ENCODE measurements around the gene NAB2.
"Not testable (repeated sequence)": the region's sequence is repeated elsewhere in the genome, so short reads cannot be mapped to it uniquely, and the experiment has no call there.

Gene NAB2

GRCh38 chr12:57088354-57089270 is at the start of gene NAB2:
Gene NAB2, plus strand, starts transcription at chr12:57089114. Its CDS starts 158 bp downstream, at chr12:57089272.
- DNase-seq, result peak; percentile 79 to 87

- DNase-seq, result no peak
These were observed 48.7 kb upstream of the NAB2 start for GRCh38 chr12:57040211-57040610.

DNA sequence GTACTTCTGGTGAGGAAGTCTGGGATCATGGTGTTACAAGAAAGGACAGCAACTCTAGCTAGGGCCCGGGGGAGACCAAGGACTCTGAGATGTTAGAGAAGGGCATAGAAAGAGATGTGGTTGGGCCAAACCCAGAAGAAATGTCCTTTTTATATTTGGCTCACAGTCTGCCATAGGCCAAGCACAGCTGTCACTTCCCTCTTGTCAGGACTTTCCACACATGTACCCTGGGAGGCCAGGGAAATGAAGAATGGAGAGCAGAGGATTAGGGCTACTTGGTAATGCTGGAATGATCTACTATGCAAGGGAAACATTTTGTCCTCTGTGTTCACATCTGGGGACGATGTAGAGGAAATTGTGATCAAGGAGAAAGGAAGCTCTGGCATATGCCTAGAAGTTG is 48.2 kb upstream of the NAB2 start:
- DNase-seq, result no peak

DNA sequence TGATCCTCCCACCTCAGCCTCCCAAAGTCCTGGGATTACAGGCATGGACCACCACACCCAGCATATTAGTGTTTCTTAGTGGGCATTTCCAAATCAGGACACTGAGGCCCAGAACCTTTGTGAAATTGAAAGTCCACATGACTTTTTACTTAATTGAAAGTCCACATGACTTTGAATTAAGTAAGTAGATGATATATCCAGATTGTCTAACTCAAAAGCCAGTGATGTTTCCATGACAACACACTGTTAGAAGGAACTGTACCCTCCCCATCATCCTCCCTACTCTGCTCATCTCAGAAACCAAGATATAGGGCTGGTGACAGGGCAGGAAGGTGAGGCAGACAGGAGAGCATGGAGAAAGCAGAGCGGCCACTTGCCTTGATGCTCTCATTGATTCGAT is 46.2 kb upstream of the NAB2 start:
- no peak for DNase-seq

DNA sequence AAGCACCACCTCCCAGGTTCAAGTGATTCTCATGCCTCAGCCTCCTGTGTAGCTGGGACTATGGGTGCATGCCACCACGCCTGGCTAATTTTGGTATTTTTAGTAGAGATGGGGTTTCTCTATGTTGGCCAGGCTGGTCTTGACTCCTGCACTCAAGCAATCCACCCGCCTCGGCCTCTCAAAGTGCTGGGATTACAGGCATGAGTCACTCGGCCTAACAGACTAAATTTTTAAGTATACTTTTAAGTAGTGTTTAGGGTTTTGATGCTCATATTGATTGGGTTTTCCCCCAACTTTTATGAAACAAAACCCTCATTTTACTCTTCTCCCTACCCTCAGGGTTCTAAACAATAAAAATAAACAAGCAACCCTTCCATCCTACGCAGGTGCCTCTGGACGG is 44.4 kb upstream of the NAB2 start:
- DNase-seq, result no peak

DNA sequence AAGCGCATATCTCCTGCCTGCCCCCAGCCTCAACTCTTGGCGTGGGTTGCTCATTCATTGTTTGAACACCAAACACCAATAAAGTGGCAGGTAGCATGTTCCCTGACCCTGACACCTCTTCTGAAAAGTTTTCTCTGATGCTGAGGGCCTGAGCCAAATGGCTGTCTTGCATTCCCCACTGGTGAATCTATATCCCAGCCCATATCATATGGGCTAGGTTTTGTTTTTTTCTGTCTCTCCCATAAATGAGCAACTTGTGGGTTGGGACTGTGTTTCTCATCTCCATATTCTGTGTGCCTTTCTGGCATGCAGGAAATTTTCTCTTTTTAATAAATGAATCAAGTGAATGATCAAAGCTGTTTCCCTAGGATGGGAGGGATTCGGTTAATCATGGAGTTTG is 44.0 kb upstream of the NAB2 start:
- no peak for DNase-seq

DNA sequence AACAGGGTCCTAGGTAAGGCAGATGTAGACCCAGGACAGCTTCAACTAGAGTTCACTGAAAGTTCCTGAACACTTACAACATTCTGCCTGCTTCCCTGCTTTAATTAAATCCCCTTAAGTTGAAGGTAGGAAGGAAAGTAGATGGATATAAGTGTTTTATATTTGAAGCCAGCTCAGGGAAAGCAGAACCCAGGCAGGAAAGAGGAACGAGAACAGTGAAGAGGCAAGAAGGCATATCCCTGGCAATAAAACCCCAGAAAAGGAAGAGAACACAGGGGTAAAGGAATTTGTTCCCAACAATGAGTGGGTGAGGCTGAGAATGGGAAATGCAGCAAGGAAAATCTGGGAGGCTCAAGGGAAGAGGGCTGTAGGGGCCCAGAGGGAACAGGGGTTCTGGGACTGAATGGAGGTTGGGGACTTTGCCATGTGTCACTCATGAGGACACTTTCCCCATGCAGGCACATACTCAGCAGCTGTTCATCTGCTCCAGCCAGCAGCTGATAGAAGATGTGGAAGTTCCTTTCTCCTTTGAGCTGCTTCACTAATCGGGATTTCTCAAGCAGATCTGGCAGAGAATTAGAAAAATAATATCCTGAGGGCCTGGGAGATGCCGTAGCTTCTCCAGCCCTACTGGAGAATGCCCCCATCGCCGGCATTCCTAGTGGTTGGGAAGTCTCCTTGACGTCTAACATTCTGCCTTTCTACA is 42.7 kb upstream of the NAB2 start:
- DNase-seq, result no peak

DNA sequence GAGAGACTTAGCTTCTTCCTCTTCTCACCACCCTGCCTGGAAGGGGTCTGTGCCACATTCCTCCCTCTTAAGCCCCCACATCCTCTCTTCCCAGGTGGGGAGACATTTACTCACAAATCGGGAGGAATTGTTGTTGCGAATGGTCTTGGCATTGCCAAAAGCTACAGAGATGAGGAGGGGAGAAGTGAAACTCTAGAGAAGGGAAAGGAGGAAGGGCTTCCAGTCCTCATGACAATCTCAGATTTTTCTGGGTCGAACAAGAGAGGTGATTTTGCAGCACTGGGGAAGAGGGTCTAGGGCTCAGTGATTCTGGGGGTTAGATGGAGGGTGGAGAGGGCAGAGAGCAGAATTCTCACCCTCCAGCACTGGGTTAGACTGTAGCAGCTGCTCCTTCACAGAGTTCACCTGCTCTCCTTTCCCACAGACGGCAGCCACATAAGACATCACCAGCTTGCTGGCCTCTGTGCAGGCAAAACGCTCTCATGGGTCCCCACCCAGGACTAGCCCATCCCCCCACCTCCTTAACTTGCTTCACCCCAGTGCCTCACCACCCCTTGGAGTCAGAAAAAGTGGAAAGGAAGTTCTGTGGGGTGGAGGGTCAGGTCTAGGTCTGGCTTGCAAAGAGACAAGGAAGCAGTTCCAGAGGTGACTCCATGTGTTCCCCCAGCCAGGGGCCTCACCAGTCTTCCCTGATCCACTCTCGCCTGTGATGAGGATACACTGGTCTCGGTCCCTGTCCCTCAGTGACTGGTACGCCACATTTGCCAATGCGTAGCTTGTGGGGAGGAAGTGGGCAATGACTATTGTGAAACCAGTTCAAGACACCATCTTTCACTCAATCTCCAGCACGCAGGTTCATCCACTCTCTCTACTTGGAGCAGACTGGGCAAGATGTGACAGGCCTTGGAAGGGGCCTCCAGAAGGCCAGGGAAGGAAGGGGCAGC is 41.7 kb upstream of the NAB2 start:
- peak in 1 of 2 donors; percentile 27 for DNase-seq

DNA sequence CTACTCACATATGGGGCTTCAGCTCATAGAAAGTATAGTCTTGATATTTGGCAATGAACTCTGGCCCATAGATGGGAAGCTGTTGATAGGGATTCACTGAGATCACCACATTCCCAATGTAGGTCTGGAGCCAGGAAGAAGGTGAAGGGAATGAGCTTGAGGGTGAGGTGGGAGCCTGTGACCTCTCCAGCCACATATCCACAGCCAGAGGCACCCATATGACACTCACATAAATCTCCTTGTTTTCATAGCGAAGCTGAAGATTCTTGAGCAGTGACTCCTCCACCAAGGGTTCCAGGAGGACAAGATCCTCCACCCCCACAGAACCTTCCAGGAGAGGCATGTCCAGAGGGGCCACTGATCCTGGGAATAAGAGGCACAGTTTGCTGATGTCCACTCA is 40.9 kb upstream of the NAB2 start:
- DNase-seq, result no peak

GRCh38 chr12:57048423-57049118 is 40.3 kb upstream of the NAB2 start:
- no peak for DNase-seq

DNA sequence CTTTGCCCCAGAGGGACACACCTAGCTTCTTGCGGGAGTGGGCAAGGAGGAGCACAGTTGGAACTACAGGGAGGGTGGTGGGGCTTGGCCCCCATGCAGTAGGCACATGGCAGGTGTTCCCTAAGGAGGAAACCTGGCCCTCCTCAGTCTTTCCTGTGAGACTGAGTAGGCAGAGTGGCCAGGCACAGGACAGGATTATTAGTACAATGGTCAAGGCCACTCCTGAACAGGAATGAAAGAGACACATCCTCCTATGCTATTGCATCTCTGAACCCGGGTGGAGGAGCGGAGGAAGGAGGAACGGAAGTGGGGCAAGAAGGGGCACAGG is 39.8 kb upstream of the NAB2 start:
- no peak for DNase-seq

- DNase-seq, result no peak
These were observed 39.0 kb upstream of the NAB2 start, which contains the start of gene MYO1A for GRCh38 chr12:57049890-57050289. Gene MYO1A, minus strand, starts transcription at chr12:57050129. Its CDS starts 1,806 bp downstream, at chr12:57048323.

GRCh38 chr12:57051011-57051410 is 37.9 kb upstream of the NAB2 start:
- DNase-seq, result no peak

- DNase-seq, result not testable (repeated sequence)
These were observed 35.8 kb upstream of the NAB2 start for GRCh38 chr12:57053146-57053545.

DNA sequence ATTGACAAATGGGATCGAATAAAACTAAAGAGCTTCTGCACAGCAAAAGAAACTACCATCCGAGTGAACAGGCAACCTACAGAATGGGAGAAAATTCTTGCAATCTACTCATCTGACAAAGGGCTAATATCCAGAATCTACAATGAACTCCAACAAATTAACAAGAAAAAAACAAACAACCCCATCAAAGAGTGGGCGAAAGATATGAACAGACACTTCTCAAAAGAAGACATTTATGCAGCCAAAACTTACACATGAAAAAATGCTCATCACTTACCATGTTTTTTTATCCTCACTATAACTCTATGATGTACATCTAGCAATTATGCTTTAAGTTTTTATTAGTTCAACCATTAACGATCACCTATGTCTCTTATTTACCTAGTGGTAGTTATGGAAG is 35.0 kb upstream of the NAB2 start:
- DNase-seq, result not testable (repeated sequence)

DNA sequence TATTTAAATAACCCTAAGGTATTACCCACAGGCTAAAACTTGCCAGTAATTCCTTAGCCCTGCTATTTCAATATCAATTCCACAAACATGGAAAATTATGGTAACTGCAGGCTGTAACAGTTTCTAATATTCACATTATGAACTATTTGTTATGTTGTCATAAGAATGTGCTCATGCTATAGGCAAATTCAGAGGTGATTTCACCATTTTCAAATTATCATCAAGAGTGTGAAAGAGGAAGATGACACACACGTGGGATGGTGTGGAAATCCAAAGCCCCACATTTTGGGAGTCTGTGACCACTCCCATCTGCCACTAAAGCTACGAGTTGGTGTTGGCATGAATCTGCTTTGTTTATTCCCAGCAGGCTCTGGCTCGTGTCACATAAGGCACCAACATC is 33.1 kb upstream of the NAB2 start:
- DNase-seq, result no peak

- no peak for DNase-seq
These were observed 31.7 kb upstream of the NAB2 start for GRCh38 chr12:57057067-57057751.

DNA sequence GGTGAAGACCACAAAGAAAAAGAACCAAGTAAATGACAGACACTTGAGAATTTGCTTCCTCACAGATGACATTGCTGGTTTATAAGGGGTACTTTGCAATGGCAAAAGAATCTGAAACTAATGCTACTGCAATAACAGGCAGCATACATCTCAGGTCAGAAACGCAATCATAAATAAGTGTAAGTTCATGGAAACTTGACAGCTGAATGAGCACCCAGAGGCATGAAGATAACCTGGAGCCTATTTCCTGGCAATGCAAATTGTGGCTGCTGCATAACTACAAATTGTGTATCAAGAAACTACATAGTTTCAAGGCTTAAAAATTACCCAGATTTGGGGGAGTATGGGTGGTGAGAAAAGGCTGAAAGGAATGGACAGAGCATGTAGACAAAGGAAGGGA is 30.5 kb upstream of the NAB2 start:
- no peak for DNase-seq

- DNase-seq, result peak in 1 of 2 donors; percentile 4
These were observed 24.8 kb upstream of the NAB2 start for GRCh38 chr12:57063991-57064685.

DNA sequence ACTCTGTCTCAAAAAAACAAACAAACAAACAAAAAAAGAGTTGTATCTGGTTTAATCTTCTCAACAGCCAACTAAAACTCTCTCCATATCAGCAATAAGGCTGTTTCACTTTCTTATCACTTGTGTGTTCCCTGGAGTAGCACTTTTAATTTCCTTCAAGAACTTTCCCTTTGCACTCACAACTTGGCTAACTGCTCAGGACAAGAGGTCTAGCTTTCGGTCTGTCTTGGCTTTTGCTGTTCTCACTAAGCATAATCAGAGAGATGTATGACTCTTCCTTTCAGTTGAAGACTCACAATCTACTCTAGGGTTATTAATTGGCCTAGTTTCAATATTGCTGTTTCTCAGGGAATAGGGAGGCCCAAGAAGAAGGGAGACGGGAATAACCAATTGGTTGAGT is 22.7 kb upstream of the NAB2 start:
- DNase-seq, result no peak

GRCh38 chr12:57069523-57069922 is 19.4 kb upstream of the NAB2 start:
- peak in 1 of 2 donors; percentile 84 for DNase-seq
